HG03159 (cell line): ENCODE results near the gene ATOSB.
"Not testable (repeated sequence)": the region's sequence is repeated elsewhere in the genome, so short reads cannot be mapped to it uniquely, and the experiment has no call there.

Experiments used
- ATAC-seq: cut with Tn5 transposase; IDR thresholded peaks from one replicate; pipeline ENCODE4 v1.9.1; 2021; ENCODE audit warnings: mild to moderate bottlenecking, moderate library complexity; ENCODE audit not compliant: unreplicated experiment

Gene ATOSB

GRCh38 chr9:35115680-35116538 lies at the start of gene ATOSB:
ATOSB (minus strand) TSS chr9:35115862; CDS start chr9:35108274, 7,588 bp downstream.
- peak; percentile 48 for ATAC-seq

- no peak for ATAC-seq
These were observed 49.0 kb upstream of the ATOSB start for GRCh38 chr9:35164711-35165110.

- ATAC-seq, result no peak
These were observed 47.8 kb upstream of the ATOSB start for GRCh38 chr9:35163413-35163812.

- ATAC-seq, result no peak
These were observed 47.1 kb upstream of the ATOSB start for GRCh38 chr9:35162605-35163315.

GRCh38 chr9:35161713-35162604 lies 46.3 kb upstream of the ATOSB start, which contains the start of gene UNC13B:
UNC13B (plus strand) TSS chr9:35162009; CDS start chr9:35162284, 275 bp downstream.
- ATAC-seq, result peak; percentile 75

GRCh38 chr9:35158501-35159280 lies 43.0 kb upstream of the ATOSB start:
- no peak for ATAC-seq

GRCh38 chr9:35157836-35158235 lies 42.2 kb upstream of the ATOSB start:
- ATAC-seq, result not testable (repeated sequence)

- ATAC-seq, result no peak
These were observed 41.1 kb upstream of the ATOSB start for GRCh38 chr9:35156781-35157180.

GRCh38 chr9:35152926-35153325 lies 37.3 kb upstream of the ATOSB start:
- no peak for ATAC-seq

- ATAC-seq, result not testable (repeated sequence)
These were observed 32.4 kb upstream of the ATOSB start for GRCh38 chr9:35147941-35148563.

GRCh38 chr9:35142037-35142436 lies 26.4 kb upstream of the ATOSB start:
- ATAC-seq, result no peak

GRCh38 chr9:35140093-35140492 lies 24.4 kb upstream of the ATOSB start:
- ATAC-seq, result no peak

- no peak for ATAC-seq
These were observed 21.2 kb upstream of the ATOSB start for GRCh38 chr9:35136866-35137265.

- no peak for ATAC-seq
These were observed 20.3 kb upstream of the ATOSB start for GRCh38 chr9:35135988-35136387.

- ATAC-seq, result no peak
These were observed 19.3 kb upstream of the ATOSB start for GRCh38 chr9:35134920-35135319.

GRCh38 chr9:35116898-35117551 lies 1.4 kb upstream of the ATOSB start:
- peak; percentile 52 for ATAC-seq

GRCh38 chr9:35116539-35116897 lies 856 bp upstream of the ATOSB start:
- ATAC-seq, result no peak

- ATAC-seq, result no peak
These were observed 628 bp downstream of the ATOSB start for GRCh38 chr9:35114840-35115628.
